H4 (cell line): ENCODE results near the gene AZI2. TPM values are rescaled to one million over a fixed set of nuclear protein-coding genes. Genes with fewer than 3 reads are reported as not detected.

Experiments
- DNase-seq: peaks from one replicate; pipeline ENCODE4 v3.0.0-alpha.2; 2015; ENCODE audit warnings: low spot score
- total RNA-seq: library from RNA; depleted of rRNA; stranded (reverse); fragments of >200 nt; shearing (Covaris generic); gene quantifications from 2 replicates; pipeline ENCODE4 v1.2.3, GENCODE V29; 2014; rRNA removed

AZI2 gene, protein sequence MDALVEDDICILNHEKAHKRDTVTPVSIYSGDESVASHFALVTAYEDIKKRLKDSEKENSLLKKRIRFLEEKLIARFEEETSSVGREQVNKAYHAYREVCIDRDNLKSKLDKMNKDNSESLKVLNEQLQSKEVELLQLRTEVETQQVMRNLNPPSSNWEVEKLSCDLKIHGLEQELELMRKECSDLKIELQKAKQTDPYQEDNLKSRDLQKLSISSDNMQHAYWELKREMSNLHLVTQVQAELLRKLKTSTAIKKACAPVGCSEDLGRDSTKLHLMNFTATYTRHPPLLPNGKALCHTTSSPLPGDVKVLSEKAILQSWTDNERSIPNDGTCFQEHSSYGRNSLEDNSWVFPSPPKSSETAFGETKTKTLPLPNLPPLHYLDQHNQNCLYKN
- total RNA-seq = 37.2 and 43.5 TPM in 2 replicates

DNA sequence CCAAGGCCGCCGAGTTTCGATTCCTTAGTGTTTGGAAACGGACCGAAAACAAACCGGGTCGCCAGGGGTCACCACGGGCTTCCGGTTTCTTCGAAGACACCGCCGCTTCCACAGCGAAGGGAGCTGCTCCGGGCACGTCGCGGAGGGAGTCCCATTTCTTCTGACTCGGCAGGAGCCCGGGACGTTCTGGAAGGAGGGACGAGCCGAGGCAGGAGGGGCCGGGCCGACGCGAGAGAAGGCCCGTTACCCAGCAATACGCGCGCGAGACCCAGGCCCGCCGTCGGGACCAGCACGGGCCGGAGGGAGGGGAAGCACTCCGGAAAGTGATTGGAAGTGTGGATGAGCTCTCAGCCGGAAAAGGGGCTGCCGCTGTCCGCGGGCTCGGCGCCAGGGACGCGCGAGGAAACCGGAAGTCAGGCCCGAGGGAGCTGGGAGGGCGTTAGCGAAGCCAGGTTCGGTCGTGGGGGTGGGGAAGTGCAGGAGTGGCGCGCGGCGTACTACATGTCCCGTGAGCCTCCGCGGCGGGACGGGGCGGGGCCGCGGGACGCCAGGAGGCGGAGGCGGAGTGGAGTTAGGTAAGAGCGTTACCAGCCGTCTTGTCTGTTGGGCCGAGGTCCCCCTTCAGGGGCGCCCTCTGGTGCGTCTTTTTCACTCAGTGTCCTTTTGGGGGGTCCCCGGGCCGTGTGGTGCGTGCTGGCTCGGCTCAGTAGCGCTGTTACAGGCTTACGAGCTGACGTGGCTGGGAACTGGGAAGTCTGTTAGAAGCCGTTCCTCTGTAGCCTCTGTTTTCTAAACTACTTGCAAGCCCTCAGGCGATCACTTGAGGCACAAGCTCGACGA, at the start of gene AZI2, which contains the start of gene ZCWPW2:
Gene AZI2 (minus strand): TSS at position 196 of the 840 bp plus-strand sequence. CDS start 8,207 bp downstream, outside the sequence.
Gene ZCWPW2 (plus strand): TSS at position 93 of the 840 bp plus-strand sequence. CDS start 64,348 bp downstream, outside the sequence.
- peak; percentile 88 for DNase-seq

DNA sequence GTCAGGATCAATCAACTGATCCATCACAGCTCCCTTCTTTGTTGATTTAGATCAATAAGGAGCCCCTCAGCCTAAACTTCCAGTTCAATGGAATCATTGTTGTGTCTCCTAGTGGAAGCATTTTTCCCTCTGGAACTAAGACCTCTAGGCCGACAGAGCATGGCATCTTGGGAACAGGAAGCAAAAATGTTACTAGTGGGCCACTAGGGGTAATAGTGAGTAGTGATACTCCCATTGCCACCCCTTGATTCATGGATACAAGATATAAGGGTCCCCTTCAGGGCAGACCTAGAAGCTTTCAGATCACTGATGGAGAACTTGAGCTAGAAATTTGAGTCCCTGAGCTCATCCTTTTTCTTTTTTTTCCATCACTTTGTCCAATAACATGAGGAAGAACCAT, 40.4 kb upstream of the AZI2 start:
- no peak for DNase-seq

- DNase-seq = no peak
These were observed 37.4 kb upstream of the AZI2 start for GRCh38 chr3:28386049-28386448.

- no peak for DNase-seq
These were observed 27.8 kb upstream of the AZI2 start for GRCh38 chr3:28376424-28376823.

- no peak for DNase-seq
These were observed 911 bp upstream of the AZI2 start for GRCh38 chr3:28349469-28350000.

- DNase-seq = no peak
These were observed 377 bp downstream of the AZI2 start for GRCh38 chr3:28348265-28348628.

GRCh38 chr3:28347374-28348264, 1.0 kb downstream of the AZI2 start:
- no peak for DNase-seq

GRCh38 chr3:28345690-28346089, 2.9 kb downstream of the AZI2 start:
- no peak for DNase-seq

DNA sequence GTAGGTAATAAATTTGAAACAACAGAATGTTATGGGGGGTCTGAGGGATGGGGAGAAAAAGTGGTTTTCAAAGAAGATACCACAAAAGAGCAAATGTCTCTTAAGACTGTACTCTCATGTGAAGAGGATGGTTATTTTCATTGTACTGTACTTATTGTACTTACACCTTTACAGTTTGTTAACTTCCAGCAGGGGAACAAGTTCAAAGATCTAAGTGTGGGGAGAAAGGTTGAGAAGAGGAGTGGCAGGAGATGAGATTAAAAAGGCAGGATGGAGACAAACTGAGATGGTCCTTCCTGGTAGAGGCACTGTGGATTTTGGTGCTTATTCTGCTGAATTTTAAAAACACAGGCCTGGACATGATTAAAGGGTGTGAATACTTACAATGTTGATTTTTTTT, 5.5 kb downstream of the AZI2 start:
- no peak for DNase-seq

- DNase-seq = no peak
These were observed 11.4 kb downstream of the AZI2 start for GRCh38 chr3:28337230-28337629.

- DNase-seq = no peak
These were observed 13.4 kb downstream of the AZI2 start for GRCh38 chr3:28335246-28335645.

DNA sequence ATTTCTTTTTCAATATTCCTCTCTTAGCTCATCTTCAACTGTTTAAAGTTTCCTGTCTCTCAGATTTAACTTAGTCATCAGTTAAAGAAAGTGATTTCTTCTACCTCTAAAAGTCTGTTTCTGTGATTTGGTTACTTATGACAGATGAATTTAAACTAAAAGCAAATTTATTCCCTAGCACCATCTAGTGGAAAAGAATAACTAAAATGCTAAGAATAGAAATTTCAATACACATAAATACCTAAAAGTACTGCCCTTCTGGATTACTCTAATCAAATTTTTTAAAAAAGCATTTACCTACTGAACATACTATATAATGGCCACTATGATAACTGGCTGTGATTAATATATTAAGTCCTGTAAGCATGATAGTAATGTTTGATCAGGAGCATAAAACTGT, 14.1 kb downstream of the AZI2 start:
- no peak for DNase-seq

DNA sequence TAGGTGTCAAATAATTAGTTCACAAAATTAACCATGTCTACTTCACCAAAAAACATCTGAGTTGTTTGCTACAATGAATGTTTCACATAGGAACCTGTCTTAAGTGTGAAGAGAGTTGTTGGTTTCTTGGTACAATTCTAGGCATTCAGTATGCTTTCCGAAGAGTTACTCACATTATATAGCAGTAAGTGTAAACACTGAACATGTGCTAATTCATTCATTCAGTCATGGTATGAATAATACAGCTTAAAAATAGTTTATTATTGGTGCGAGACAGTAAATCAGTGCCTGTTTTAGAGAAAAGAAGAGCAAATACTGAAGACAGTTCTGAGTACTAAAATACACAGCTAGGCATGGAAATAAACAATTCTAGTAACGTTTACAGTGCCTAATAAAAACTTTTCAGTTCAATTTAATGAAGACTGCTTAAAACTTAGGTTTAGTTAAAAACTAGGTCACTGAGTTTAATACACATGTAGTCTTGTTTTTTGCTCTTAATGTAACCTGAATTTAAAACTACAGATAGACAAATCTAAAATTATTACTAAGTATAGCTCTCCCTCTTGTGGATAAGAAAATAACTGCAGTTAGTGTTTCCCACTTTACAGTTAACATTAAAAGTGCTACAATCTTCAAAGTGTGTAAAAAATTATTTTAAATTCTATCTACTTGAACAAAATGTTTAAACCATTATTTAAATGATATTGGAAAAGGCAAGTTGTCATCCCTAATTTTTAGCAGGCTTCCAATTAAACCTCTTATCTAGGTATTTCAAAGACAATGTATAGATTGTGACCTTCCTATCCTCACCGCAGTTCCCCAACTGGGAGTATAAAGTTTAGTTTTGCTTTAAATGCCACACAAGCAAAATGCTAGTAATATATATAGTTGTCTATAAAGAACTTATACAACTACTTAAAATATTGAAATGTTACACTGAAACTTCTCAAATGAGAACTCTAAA, 20.2 kb downstream of the AZI2 start:
- DNase-seq = no peak

DNA sequence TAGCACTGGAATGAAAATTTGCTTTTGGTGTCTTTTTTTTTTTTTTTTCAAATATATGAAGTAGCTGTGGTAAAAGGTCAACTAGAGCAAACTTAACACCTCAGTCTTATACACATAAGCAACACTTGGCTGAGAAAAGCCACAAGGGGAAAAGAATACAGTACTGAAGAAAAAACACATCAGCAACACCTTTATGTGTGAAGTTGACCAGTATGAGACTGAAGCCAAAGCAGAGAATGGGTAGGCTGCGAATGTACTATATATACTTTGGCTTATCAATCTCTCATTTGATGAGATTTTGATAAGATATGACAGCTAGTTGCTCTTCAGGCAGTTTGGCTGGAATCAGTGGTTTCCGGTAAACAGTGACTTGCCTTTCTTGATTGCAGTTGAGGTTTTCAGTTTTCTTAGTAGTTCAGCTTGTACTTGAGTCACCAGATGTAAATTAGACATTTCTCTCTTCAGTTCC, 22.1 kb downstream of the AZI2 start:
- DNase-seq = no peak

- no peak for DNase-seq
These were observed 26.2 kb downstream of the AZI2 start for GRCh38 chr3:28322464-28322863.

- DNase-seq = no peak
These were observed 27.6 kb downstream of the AZI2 start for GRCh38 chr3:28320981-28321380.

DNA sequence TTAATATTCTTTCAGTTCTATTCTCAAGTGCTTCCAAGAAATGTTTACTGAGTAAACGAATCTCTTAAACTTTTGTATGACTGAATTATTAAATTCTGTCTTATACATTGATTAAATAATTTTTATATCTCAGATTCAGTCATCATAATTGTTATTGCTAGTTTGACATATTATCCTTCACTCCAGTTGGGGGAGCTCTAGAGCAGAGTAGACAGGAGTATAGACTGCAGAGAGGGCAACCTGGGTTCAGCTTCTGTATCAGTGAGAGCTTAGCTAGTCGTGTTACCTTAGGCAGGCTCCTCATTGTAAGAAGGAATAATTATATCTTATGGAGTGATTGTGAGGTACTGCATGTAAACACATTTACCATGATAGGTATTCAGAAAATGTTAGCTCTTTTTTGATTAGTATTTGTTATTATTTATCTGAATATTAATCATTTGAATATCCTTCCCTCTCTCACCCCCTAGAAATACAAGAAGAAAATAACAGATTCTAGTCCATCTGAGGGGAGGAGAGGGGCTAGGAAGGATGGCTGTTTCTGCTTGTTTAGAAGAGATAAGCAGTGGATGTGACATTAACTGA, 31.1 kb downstream of the AZI2 start:
- DNase-seq = peak; percentile 28

DNA sequence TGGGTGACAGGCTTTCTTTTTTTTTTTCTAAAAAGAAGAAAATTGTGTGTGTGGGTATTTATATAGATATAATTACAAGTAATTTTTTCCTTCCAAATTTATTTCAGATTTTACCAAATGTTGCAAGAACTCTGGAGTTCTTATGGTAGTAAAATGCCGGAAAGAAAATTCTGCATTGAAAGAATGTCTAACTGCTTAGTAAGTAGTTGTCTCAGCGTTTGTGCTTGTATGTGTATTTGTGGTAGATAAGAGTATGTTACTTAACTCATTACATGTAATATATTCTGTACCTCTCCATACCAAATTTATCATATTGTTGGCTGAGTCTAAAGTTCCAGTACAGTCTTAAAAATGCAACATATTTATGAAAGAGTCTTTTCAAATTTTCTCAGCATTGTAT, 32.4 kb downstream of the AZI2 start:
- DNase-seq = no peak

DNA sequence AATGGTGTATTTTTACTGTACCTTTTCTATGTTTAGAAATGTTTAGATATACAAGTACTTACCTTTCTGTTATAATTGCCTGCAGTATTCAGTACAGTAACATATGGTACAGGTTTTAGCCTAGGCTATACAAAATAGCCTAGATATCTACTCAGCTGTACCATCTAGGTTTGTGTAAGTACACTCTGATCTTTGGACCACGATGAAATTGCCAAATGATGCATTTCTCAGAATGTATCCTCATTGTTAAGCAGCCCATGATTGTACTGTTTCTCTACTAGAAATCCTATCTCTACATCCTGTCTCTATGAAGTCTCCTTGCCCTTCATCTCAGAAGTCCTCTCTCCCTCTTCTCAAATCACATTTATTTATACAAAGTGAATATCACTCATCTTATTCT, 32.9 kb downstream of the AZI2 start:
- no peak for DNase-seq

GRCh38 chr3:28308196-28308595, 40.4 kb downstream of the AZI2 start:
- DNase-seq = no peak
